SH-SY5Y (cell line): Measurements from ENCODE around the gene GLIPR1L1.

Source experiments
- GATA2 ChIP-seq: IDR thresholded peaks from 2 replicates; pipeline ENCODE4 v1.6.1; 2011; ENCODE audit warnings: mild to moderate bottlenecking, low read depth, low read length
- GATA3 ChIP-seq: IDR thresholded peaks from 2 replicates; pipeline ENCODE4 v1.6.1; 2011; ENCODE audit warnings: low read depth, mild to moderate bottlenecking, low read length, moderate library complexity

Gene GLIPR1L1

DNA sequence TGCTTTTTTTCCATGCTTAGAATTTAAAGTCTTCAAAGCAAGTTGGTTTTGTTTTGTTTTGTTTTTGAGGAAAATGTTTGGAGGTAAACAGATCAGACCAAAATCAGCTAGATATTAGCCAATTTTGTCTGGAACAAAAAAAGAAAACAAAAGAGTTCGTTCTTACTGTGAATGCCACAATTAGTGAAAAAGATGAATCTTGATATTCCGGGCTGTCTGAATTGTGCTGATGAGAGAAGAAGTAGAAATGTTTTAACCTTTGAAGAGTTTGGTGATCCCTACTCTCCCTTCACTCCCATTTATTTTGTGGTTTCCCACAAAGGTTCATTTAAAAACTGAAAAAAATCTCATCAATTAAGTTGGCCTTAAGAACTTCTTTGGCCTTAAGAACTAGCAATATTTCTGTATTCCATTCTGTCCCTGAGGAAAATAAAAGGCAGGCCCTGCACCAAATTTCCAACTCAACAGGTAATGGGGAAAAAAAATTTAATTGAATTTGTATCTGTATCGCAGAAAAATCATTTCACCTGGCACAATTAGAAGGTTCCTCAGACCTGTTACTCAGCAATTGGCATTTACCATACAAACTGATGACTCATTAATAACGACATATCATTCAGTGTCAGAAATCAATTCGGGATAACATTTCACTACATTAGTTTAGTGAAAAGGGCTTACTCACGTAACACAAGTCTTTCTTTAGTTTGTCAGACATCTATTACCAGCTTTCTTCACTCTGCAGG lies 55.9 kb downstream of the GLIPR1L1 start:
- TF ChIP-seq GATA2 (no peak), GATA3 (no peak)

DNA sequence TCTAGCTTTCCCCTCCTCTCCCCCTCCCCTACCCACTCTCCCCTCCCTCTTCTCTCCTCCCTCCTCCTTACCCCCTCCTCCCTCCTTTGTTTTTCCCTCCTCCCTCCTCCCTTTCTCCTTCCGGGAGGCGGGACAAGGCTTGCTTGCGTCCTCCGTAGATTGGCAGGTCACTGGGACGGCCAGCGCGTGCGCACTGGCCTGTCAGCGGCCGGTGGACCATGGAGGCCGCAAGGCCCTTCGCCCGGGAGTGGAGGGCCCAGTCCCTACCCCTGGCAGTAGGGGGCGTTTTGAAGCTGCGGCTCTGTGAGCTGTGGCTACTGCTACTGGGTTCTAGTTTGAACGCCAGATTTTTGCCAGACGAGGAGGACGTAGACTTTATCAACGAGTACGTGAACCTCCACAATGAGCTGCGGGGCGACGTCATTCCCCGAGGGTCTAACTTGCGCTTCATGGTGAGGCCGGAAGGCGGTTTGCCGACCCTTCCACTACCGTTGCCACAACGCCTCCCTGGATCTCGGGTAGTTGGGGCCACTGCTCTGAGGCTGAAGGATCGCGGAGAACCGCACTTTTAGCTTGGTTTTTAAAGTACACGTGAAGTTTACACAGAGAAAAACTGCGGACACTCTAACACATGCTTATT lies 56.5 kb downstream of the GLIPR1L1 start, which contains the start of gene GLIPR1L2:
GLIPR1L2 (plus strand) TSS at position 191 of the 640 bp plus-strand sequence; CDS start at position 219, 28 bp downstream.
- no peak; the same call in 1 of the 2 replicates for TF ChIP-seq GATA2
- TF ChIP-seq GATA3 = no peak

DNA sequence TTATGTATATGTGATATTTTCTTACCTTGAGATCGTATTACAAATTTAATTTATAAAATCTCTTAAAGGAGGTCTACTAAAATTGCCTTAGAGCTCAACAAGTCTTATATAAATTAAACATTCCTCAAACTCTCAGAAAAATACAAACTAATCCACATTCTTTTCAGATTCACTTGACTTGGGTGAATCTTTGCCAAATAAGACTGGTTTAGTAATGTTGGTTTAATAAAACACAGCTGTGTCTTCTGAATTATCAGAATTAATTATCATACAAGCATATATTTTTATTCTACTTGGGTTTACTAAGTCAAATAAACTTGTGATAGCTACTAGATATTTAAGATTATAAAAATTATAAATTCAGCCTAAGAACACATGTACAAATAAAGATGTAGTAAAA lies 69.8 kb downstream of the GLIPR1L1 start:
- no peak for TF ChIP-seq GATA3
- TF ChIP-seq GATA2 = no peak

DNA sequence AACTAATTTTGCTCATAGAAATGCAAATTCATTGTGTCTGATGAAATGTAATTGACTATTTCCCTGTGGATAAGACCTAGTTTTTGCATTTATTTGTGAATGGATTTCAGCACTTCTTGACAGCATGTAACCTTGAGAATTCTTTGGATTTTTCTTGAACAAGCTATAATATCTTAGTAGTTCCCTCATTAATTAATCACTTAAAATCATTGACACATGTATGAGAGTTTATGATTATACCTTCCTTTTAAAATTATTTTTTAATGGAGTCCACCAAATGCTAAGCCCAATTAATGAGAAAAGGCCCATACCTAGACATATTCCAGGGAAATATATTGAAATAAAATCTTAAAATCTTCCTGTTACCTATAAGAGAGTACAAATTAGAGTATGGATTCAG lies 73.2 kb downstream of the GLIPR1L1 start:
- TF ChIP-seq GATA3 = no peak
- TF ChIP-seq GATA2 = no peak

DNA sequence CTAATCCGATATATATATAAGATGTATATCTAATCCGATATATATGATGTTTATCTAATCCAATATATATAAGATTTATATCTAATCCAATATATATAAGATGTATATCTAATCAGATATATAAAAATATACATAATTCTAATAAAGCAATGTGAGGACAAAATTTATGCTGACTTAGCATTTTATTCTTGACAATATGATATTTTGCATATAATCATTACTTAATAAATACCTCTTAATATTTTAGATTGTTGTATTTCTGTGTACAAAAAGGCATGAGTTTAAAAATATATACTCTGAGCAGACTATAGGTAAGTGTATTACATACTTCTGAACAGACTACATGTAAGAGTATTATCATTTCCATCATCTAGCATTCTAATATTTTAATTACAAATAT lies 75.4 kb downstream of the GLIPR1L1 start:
- TF ChIP-seq GATA2 (no peak), GATA3 (no peak)

DNA sequence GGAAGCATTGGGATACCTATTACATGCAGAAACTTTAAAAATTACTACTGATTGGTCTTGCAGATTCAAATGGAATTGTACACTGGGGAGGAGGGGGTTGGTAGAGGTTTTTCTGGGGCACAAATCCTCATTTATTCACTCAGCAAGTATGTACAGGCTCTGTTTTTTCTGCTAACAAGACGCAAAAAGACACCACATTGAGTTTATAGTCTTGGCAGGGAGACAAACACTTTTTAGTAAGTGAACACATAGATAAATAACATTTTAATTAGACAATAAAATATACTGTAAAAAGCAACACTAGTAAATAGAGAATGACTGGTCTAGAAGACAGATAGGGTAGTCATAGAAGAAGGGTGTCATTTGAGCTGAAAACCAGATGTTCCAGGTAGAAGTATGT lies 80.2 kb downstream of the GLIPR1L1 start:
- TF ChIP-seq GATA3 (no peak), GATA2 (no peak)

DNA sequence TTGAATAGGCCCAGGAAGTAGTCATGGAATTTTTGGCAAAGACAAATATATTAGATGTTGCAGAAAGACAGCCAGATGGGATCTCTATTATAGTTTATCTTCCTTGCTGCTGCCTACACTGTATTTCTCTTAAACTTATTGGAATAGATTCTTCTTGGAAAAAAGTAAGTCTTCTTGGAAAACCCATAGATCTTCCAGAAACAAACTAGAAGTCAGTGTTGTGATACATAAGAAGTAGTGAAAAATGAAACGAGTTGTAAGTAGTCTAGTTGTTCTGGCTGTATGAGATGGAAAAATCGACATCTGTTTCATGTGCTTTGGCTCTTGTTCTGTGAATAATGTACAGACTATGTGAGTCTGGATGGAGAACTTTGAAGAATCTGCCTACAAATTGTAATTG lies 85.4 kb downstream of the GLIPR1L1 start:
- TF ChIP-seq GATA3 (no peak), GATA2 (no peak)
